ENCODE data around the gene CELF1.
"Not testable (repeated sequence)": the region's sequence is repeated elsewhere in the genome, so short reads cannot be mapped to it uniquely, and the experiment has no call there.

The CELF1 gene

GRCh38 chr11:47565340-47566148 lies 12.6 kb upstream of the CELF1 start, which contains the start of gene PTPMT1:
Gene PTPMT1 (plus strand): TSS chr11:47565599. CDS start chr11:47565623, 24 bp downstream.
- peak within 1 kb of the TSS; percentile 65 for H3K27ac ChIP-seq
- no peaks in the 10 kb centered on the region for H3K9me3 ChIP-seq
- no peaks in the 10 kb centered on the region for H3K36me3 ChIP-seq
- no peaks in the 10 kb centered on the region for H3K27me3 ChIP-seq
- H3K4me3 ChIP-seq (ENCODE audit: low read depth in 1 of 2, low read length in 1 of 2) = peak within 1 kb of the TSS; percentile 79 to 86
- H3K4me1 ChIP-seq (ENCODE audit: control insufficient read depth in 1 of 2, insufficient read depth in 1 of 2, low read depth in 1 of 2, low read length in 1 of 2) = peaks cover 15% of the 10 kb centered on the region in 2 experiments
- TF ChIP-seq, protein P1, sequence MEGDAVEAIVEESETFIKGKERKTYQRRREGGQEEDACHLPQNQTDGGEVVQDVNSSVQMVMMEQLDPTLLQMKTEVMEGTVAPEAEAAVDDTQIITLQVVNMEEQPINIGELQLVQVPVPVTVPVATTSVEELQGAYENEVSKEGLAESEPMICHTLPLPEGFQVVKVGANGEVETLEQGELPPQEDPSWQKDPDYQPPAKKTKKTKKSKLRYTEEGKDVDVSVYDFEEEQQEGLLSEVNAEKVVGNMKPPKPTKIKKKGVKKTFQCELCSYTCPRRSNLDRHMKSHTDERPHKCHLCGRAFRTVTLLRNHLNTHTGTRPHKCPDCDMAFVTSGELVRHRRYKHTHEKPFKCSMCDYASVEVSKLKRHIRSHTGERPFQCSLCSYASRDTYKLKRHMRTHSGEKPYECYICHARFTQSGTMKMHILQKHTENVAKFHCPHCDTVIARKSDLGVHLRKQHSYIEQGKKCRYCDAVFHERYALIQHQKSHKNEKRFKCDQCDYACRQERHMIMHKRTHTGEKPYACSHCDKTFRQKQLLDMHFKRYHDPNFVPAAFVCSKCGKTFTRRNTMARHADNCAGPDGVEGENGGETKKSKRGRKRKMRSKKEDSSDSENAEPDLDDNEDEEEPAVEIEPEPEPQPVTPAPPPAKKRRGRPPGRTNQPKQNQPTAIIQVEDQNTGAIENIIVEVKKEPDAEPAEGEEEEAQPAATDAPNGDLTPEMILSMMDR (IDR thresholded peaks at IDR 0.05) = no peak

- TF ChIP-seq, protein P1 (IDR thresholded peaks at IDR 0.05) = no peak
- Histone ChIP-seq H3K9me3 (no peaks in the 10 kb centered on the region), H3K27ac (peak overlapping the region; percentile 65), H3K36me3 (no peaks in the 10 kb centered on the region), H3K4me3 (ENCODE audit: low read depth in 1 of 2, low read length in 1 of 2) (peak overlapping the region; percentile 79 to 86), H3K4me1 (ENCODE audit: control insufficient read depth in 1 of 2, insufficient read depth in 1 of 2, low read depth in 1 of 2, low read length in 1 of 2) (peaks cover 15% of the 10 kb centered on the region in 2 experiments), H3K27me3 (no peaks in the 10 kb centered on the region)
Measured at GRCh38 chr11:47564933-47565339, 12.0 kb upstream of the CELF1 start.

- not testable (repeated sequence) for H3K36me3 ChIP-seq; H3K27me3 ChIP-seq; H3K4me3 ChIP-seq (ENCODE audit: low read depth in 1 of 2, low read length in 1 of 2)
Measured at GRCh38 chr11:47564366-47564765, 11.4 kb upstream of the CELF1 start.

GRCh38 chr11:47562393-47562792 lies 9.5 kb upstream of the CELF1 start:
- not testable (repeated sequence) for H3K36me3 ChIP-seq; H3K9me3 ChIP-seq; H3K27ac ChIP-seq; H3K4me3 ChIP-seq (ENCODE audit: low read depth in 1 of 2, low read length in 1 of 2); H3K27me3 ChIP-seq
- H3K4me1 ChIP-seq (ENCODE audit: control insufficient read depth in 1 of 2, insufficient read depth in 1 of 2, low read depth in 1 of 2, low read length in 1 of 2) = peaks cover 15% of the 10 kb centered on the region in 2 experiments

More at GRCh38 chr11:47564366-47564765, 11.4 kb upstream of the CELF1 start:
- peaks cover 15% of the 10 kb centered on the region in 2 experiments for H3K4me1 ChIP-seq (ENCODE audit: control insufficient read depth in 1 of 2, insufficient read depth in 1 of 2, low read depth in 1 of 2, low read length in 1 of 2)
- not testable (repeated sequence) for H3K27ac ChIP-seq, H3K9me3 ChIP-seq

GRCh38 chr11:47560426-47560825 lies 7.5 kb upstream of the CELF1 start:
- H3K27me3 ChIP-seq = no peaks in the 10 kb centered on the region
- no peak overlapping the region for H3K4me3 ChIP-seq (ENCODE audit: low read depth in 1 of 2, low read length in 1 of 2)
- TF ChIP-seq, protein P1 (IDR thresholded peaks at IDR 0.05) = no peak
- no peak overlapping the region for H3K27ac ChIP-seq
- H3K4me1 ChIP-seq (ENCODE audit: control insufficient read depth in 1 of 2, insufficient read depth in 1 of 2, low read depth in 1 of 2, low read length in 1 of 2) = peaks cover 5 to 8% of the 10 kb centered on the region in 2 experiments
- H3K9me3 ChIP-seq = no peaks in the 10 kb centered on the region
- no peaks in the 10 kb centered on the region for H3K36me3 ChIP-seq

DNA sequence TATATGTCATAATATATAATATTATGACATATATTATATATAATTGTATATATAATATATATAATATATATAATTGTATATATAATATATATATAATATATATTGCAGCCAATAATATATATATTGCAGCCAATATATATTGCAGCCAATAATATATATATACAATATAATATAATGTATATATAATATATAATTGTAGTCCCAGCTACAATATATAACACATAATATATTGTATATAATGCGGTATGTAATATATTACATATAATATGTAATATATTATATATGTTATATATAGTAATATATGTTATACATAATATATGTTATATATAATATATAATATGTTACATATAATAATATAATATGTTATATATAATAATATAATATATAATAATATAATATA lies 5.8 kb upstream of the CELF1 start:
- TF ChIP-seq, protein P1 (IDR thresholded peaks at IDR 0.05) = no peak
- Histone ChIP-seq H3K27me3 (no peaks in the 10 kb centered on the region), H3K36me3 (no peaks in the 10 kb centered on the region), H3K4me1 (ENCODE audit: control insufficient read depth in 1 of 2, insufficient read depth in 1 of 2, low read depth in 1 of 2, low read length in 1 of 2) (no peaks in the 10 kb centered on the region), H3K27ac (no peak overlapping the region), H3K4me3 (ENCODE audit: low read depth in 1 of 2, low read length in 1 of 2) (no peak overlapping the region), H3K9me3 (no peaks in the 10 kb centered on the region)

- not testable (repeated sequence) for H3K4me3 ChIP-seq (ENCODE audit: low read depth in 1 of 2, low read length in 1 of 2); H3K36me3 ChIP-seq; H3K27me3 ChIP-seq; H3K9me3 ChIP-seq; H3K27ac ChIP-seq
- peaks cover 9 to 11% of the 10 kb centered on the region in 2 experiments for H3K4me1 ChIP-seq (ENCODE audit: control insufficient read depth in 1 of 2, insufficient read depth in 1 of 2, low read depth in 1 of 2, low read length in 1 of 2)
Measured at GRCh38 chr11:47557004-47557403, 4.1 kb upstream of the CELF1 start.
